Right atrium auricular region (tissue), 2 donors: ENCODE measurements around the gene PCDH12. TPM values are rescaled to one million over a fixed set of nuclear protein-coding genes. Genes with fewer than 3 reads are reported as not detected.
A peak's percentile ranks its signal among the peaks of the same experiment; 100 is the strongest.

ENCODE experiments used
- DNase-seq: peaks from one replicate; pipeline ENCODE4 v3.0.0-alpha.2; 2019; ENCODE audit warnings: low spot score
- H3K27ac ChIP-seq, 2 donors: fragments of 200-600 bp; sonication (generic); 1 replicate in 1 of 2; 2 replicates in 1 of 2; pipeline ENCODE4 v1.5.1; 2016 to 2019
- H3K27me3 ChIP-seq, 2 donors: fragments of 200-600 bp; sonication (generic); one replicate each; pipeline versions ENCODE4 v1.5.1 to v1.6.0; 2017 to 2019
- H3K36me3 ChIP-seq: fragments of 200-600 bp; sonication (generic); one replicate; pipeline ENCODE4 v1.5.1; 2016
- H3K4me1 ChIP-seq, 2 donors: fragments of 200-600 bp; sonication (generic); one replicate each; pipeline versions ENCODE4 v1.5.1 to v1.6.0; 2017 to 2019
- H3K4me3 ChIP-seq, 2 donors: fragments of 200-600 bp; sonication (generic); 1 replicate in 1 of 2; 2 replicates in 1 of 2; pipeline ENCODE4 v1.5.1; 2017 to 2019; ENCODE audit warnings: mild to moderate bottlenecking in 1 of 2, moderate library complexity in 1 of 2
- H3K9me3 ChIP-seq, 2 donors: fragments of 200-600 bp; sonication (generic); one replicate each; pipeline ENCODE4 v1.5.1; 2019
- total RNA-seq, 2 donors: library from RNA; depleted of rRNA; stranded (reverse); fragments of >200 nt; gene quantifications; one replicate each; pipeline ENCODE4 v1.1.0, GENCODE V29; 2016
- TF ChIP-seq, protein P1 (sequence below), 2 donors: fragments of 200-600 bp; sonication (generic); IDR thresholded peaks; one replicate each; pipeline ENCODE4 v1.5.1; 2019; ENCODE audit warnings: antibody characterized with exemption in 2 of 2

Gene PCDH12
- total RNA-seq, 2 donors from 2014 or later: 7.6 to 8.8 TPM

- Histone ChIP-seq H3K27me3 (no peaks in the 10 kb centered on the region), H3K36me3 (no peaks in the 10 kb centered on the region), H3K9me3 (no peaks in the 10 kb centered on the region), H3K27ac (no peak overlapping the region), H3K4me3 (no peak overlapping the region), H3K4me1 (peaks cover 0 to 25% of the 10 kb centered on the region in 2 donors)
- TF ChIP-seq, protein P1, sequence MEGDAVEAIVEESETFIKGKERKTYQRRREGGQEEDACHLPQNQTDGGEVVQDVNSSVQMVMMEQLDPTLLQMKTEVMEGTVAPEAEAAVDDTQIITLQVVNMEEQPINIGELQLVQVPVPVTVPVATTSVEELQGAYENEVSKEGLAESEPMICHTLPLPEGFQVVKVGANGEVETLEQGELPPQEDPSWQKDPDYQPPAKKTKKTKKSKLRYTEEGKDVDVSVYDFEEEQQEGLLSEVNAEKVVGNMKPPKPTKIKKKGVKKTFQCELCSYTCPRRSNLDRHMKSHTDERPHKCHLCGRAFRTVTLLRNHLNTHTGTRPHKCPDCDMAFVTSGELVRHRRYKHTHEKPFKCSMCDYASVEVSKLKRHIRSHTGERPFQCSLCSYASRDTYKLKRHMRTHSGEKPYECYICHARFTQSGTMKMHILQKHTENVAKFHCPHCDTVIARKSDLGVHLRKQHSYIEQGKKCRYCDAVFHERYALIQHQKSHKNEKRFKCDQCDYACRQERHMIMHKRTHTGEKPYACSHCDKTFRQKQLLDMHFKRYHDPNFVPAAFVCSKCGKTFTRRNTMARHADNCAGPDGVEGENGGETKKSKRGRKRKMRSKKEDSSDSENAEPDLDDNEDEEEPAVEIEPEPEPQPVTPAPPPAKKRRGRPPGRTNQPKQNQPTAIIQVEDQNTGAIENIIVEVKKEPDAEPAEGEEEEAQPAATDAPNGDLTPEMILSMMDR (IDR thresholded peaks at IDR 0.05): no peak
- no peak for DNase-seq
These were observed 40.2 kb downstream of the PCDH12 start for GRCh38 chr5:141917760-141918159.

DNA sequence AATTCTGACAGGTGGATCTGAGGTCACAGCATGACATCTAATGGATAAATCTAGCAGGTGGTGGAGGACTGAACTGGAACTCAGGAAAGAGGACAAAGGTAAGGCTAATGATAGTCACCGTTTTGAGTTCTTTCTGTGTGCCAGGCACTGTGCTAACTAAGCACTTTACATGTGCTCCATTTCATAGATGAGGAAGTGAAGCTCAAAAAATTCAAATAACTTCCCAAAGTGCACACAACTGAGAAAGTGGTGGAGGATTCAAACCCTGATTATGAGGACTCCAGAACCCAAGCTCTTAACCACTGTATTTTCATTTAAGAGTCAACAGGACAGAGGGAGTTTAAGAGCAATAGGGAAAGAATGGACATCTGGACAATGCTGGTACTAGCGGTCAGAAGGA, 41.5 kb downstream of the PCDH12 start:
- DNase-seq: no peak
- Histone ChIP-seq H3K27ac (no peak overlapping the region), H3K36me3 (no peaks in the 10 kb centered on the region), H3K4me1 (peaks cover 0 to 22% of the 10 kb centered on the region in 2 donors), H3K27me3 (no peaks in the 10 kb centered on the region), H3K9me3 (no peaks in the 10 kb centered on the region), H3K4me3 (no peak overlapping the region)
- TF ChIP-seq, protein P1 (IDR thresholded peaks at IDR 0.05): no peak

DNA sequence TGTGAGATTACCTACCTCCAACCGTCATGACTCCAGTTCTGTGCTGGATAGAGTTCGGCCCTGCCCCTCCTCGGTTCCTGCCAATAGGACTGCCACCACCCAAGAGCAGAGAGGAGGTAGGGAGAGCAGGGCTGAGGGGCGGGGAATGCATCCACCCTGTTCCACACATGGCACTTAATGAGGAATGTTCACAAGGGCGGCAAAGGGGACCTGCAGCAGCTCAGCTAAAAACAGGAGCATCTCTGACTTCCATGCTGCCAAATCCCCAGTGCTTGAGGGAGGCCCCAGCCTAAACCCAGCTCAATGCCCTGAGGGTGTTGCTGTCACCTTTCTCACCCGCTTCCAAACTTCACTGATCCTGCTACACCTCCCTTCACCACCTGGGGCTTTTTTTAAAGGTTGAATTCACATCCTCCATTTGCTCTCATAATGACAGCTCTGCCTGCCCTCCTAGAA, 42.1 kb downstream of the PCDH12 start:
- Histone ChIP-seq H3K27ac (no peak overlapping the region), H3K4me3 (no peak overlapping the region), H3K4me1 (peaks cover 0 to 22% of the 10 kb centered on the region in 2 donors), H3K27me3 (no peaks in the 10 kb centered on the region), H3K36me3 (no peaks in the 10 kb centered on the region), H3K9me3 (no peaks in the 10 kb centered on the region)
- TF ChIP-seq, protein P1 (IDR thresholded peaks at IDR 0.05): no peak
- DNase-seq: no peak

GRCh38 chr5:141914797-141915196, 43.2 kb downstream of the PCDH12 start:
- no peak for DNase-seq
- Histone ChIP-seq H3K27ac (no peak overlapping the region), H3K36me3 (no peaks in the 10 kb centered on the region), H3K27me3 (no peaks in the 10 kb centered on the region), H3K4me1 (peaks cover 0 to 17% of the 10 kb centered on the region in 2 donors), H3K4me3 (no peak overlapping the region), H3K9me3 (no peaks in the 10 kb centered on the region)
- TF ChIP-seq, protein P1 (IDR thresholded peaks at IDR 0.05): no peak

GRCh38 chr5:141914199-141914743, 43.7 kb downstream of the PCDH12 start:
- Histone ChIP-seq H3K9me3 (no peaks in the 10 kb centered on the region), H3K4me1 (peaks cover 0 to 13% of the 10 kb centered on the region in 2 donors), H3K4me3 (peak overlapping the region; percentile 25 to 44), H3K27me3 (no peaks in the 10 kb centered on the region), H3K36me3 (no peaks in the 10 kb centered on the region), H3K27ac (no peak overlapping the region)
- peak; percentile 63 for DNase-seq
- TF ChIP-seq, protein P1 (IDR thresholded peaks at IDR 0.05): peak in 1 of 2 donors; percentile 69
